HG02798 (cell line): ENCODE data around the gene TENM4.
"Not testable (repeated sequence)": the region's sequence is repeated elsewhere in the genome, so short reads cannot be mapped to it uniquely, and the experiment has no call there.

Experiments
- ATAC-seq: cut with Tn5 transposase; IDR thresholded peaks from one replicate; pipeline ENCODE4 v1.9.1; 2021; ENCODE audit warnings: mild to moderate bottlenecking; ENCODE audit not compliant: unreplicated experiment, poor library complexity

The TENM4 gene

GRCh38 chr11:78841456-78842060 is 599.3 kb downstream of the TENM4 start:
- no peak for ATAC-seq

DNA sequence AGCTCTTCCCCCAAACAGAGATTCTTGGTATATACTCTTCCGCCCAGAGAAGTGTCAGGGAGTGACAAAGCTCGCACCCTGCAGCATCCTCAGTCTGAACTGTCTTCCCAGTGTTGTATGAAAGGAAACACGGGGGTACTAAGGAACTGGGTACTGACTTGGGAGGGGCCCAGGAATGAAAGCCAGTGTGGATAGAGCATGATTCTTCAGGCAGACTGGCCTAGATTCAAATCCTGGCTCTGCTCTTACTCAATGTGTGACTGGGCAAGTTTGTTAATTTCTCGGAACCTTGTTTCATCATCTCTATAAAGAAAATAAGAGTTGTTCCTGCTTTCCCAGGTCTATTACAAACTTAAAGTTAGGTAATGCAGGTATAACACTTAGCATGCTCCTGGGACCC is 600.2 kb downstream of the TENM4 start:
- ATAC-seq, result no peak

GRCh38 chr11:78840200-78840599 is 600.6 kb downstream of the TENM4 start:
- no peak for ATAC-seq

DNA sequence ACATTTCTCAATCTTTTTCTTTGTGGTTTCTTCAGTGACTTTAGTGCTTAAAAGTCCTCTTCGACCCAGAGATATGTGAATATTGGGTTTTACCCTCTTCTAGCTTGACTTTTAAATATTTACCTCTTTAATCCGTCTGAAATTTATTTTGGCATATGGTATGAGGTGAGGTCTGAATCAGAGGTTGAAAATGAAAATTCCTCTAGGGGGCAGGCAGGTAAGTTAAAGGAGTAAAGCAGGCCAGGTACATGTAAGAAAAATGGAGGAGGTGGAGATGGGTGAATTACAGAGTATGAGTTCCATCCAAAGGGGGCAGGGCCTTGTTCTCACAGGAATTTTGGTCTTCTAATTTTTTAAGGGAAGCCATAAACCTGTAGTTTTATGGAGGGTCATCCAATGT is 602.4 kb downstream of the TENM4 start:
- ATAC-seq, result no peak

- ATAC-seq, result no peak
These were observed 605.2 kb downstream of the TENM4 start for GRCh38 chr11:78835646-78836045.

DNA sequence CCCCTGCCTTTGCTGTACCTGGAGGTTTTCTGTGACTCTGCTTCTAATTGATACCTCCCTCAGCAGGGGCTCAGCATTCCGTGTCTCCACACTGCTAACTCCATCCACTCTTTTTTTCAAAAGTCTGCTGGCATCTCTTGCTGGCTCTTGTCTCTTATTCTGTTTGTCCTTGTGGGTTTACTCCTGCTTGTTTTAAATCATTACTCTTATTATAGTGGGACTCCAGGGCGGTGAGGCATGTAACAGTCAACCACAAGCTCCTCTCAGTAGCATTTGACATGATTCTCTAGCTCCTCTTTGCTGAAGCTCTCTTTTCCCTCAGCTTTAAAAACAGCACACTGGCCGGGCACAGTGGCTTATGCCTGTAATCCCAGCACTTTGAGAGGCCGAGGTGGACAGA is 605.9 kb downstream of the TENM4 start:
- no peak for ATAC-seq

- ATAC-seq, result no peak
These were observed 607.6 kb downstream of the TENM4 start for GRCh38 chr11:78833237-78833636.

- ATAC-seq, result no peak
These were observed 608.4 kb downstream of the TENM4 start for GRCh38 chr11:78832226-78832947.

GRCh38 chr11:78831571-78831970 is 609.3 kb downstream of the TENM4 start:
- ATAC-seq, result no peak

DNA sequence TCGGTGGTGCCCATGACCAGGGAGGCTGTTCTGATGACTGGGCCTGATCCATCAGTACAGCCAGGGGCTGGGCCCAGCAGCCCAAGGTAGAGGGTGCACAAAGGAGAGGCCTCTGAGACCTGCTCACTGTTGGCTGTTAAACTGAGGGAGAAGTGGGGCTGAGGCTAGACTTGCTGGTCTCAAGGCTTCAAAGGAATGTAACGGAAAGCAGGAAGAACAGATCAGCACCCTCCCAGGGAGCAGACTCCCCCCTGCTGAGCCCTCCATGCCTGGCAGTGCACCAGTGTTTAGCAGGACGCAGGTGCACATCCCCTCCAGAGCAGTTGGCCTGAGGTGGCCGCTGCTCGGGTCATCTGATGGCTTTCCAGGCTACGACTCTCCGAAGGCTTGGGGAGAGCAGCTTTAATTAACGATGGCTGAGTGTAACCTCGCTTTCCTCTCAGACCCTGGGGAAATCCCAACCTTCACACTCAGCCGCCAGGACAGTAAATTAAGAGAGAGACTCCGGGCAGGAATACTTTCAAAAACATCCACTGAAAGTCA is 610.5 kb downstream of the TENM4 start:
- no peak for ATAC-seq

DNA sequence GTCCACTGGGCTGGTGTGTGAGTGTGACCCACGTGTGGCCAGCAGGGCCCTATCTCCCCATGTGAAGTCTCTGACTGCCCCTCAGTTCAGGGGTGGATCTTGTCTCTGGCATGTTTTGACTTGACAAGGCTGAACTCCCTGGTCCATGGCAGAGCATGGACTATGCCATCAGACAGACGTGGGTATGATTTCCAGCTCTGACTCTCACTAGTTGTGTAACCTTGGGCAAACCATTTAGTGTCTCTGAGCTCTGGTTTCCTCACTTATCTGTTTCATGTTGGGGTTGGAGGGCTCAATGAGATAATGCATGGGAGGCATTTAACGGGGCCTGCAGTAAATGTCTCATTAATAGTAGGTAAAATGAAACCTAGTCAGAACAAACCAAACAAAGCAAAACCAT is 611.7 kb downstream of the TENM4 start:
- ATAC-seq, result no peak

DNA sequence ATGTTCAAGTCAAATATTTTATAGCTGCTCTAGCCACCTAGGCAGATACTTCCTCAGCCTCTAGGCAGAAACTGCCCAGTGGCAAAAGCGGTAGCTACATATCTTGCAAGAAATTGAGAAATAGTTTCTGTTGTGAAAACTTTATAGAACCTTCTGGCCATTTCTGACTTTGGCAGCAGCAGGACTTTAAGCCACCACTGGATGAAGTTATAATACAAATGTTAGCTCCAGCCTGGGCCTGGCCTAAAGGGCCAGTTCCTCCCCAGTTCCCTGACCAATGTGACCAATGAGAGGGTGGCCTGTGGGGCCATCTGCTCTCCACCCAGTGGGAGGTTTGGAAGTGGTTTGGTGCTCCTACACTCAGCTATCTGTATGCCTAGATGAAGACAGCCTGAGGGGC is 612.2 kb downstream of the TENM4 start:
- no peak for ATAC-seq

DNA sequence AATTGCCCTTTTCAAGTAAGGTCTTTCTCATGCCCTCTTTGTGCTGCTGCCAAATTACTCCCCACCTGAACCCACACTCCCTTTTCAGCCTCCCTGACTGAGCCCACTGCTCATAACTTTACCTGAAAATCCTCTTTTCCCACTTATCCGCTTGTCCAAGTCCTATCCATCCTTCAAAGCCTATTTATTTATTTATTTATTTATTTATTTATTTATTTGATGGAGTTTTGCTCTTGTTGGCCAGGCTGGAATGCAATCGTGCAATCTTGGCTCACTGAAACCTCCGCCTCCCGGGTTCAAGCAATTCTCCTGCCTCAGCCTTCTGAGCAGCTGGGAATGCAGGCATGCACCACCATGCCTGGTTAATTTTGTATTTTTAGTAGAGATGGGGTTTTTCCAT is 613.5 kb downstream of the TENM4 start:
- not testable (repeated sequence) for ATAC-seq

DNA sequence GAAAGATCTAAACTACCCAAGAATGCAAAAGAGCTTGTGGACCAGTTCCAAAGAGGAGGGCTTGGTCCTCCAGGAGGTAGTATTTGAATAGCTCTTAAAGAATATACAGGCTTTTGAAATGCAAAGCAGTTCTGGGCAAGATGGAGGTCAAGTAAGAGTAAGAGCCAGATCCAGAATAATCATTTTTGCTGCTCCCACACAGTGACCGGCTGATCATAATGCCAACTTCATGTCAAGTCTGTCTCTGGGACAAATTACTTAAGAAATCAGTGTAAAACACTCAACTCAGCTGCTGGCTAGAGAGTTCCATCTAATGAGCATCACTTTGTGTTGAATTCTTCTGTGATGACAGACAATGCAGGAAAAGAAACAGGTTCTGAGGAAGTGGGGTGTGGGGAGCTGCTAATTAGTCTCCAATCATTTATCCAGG is 615.2 kb downstream of the TENM4 start:
- ATAC-seq, result no peak

GRCh38 chr11:78823588-78823987 is 617.2 kb downstream of the TENM4 start:
- ATAC-seq, result no peak

DNA sequence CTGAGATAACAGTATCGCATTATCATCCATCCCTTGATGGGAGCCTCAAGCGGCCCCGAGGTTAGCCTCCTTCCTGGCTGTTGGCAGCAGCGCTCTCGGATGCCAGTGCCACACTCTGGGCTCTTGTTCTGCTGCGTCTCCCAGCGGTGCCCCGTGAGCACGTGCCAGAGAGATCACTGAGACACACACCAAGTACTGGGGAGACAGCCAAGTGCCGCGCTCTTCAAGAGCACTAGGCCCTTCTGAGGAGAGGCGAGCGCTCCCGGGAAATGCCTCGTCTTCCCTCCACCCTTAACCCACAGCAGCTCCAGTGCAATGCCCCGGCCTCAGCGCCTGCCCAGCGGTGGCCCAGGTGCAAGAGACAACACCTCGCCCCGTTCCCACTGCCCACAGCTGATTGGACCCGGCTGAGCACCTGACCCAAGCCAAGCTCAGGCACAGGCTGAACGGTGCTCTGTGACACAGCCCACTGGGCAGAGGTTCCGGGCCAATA is 617.9 kb downstream of the TENM4 start:
- ATAC-seq, result no peak

- no peak for ATAC-seq
These were observed 619.2 kb downstream of the TENM4 start for GRCh38 chr11:78821371-78822306.

- no peak for ATAC-seq
These were observed 620.1 kb downstream of the TENM4 start for GRCh38 chr11:78820741-78821140.

DNA sequence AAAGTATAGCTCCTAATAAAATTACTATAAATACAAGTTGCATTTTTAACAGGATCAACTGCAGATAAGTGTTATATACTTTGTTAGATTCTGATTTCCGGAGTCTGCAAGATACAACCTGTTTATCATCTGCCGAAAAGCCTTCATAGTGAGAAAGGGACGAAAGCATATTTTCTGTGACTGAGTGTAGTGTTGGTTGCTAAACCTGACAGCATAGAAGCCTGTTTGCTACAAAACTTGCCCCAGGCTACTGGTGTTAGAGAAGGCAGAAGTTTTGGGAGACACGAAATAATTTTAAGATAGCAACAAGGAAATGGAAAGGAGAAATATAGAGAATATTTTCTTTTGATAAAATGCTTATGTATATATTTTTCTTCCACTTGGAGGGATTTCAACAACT is 622.6 kb downstream of the TENM4 start:
- ATAC-seq, result no peak

DNA sequence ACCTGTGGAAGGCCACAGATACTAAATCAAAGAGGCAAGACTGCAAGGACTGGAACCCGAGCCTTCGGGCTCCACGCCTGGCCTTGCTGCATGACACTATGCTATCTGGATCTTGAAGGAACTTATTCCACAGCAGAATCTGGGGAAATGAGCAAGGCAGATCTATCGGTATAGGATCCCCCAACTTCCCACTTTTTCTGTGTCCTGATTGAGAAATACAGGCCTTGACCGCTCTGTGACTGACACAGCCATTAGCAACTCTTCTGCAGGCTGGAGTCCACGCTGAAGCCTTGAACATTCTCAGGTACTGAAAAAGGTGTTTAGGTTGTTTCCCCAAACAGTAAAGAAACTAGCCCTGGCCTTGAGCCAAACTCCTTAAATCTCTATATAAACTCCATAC is 625.0 kb downstream of the TENM4 start:
- ATAC-seq, result no peak
